Myometrial cell (primary cell): ENCODE results near the gene AHCYL2. TPM values are rescaled to one million over a fixed set of nuclear protein-coding genes. Genes with fewer than 3 reads are reported as not detected.

Source experiments
- total RNA-seq: library from RNA; depleted of rRNA; stranded (reverse); fragments of >200 nt; gene quantifications from 2 replicates; pipeline ENCODE4 v1.2.3, GENCODE V29; 2015

Gene AHCYL2
- total RNA-seq: 4.4 and 5.5 TPM in 2 replicates

GRCh38 chr7:129224251-129225205 lies at the start of gene AHCYL2:
Gene AHCYL2, plus strand, starts transcription at chr7:129225030.

GRCh38 chr7:129188372-129188891 lies 36.4 kb upstream of the AHCYL2 start, which contains the start of gene SMO:
Gene SMO, plus strand, starts transcription at chr7:129188633. Its CDS starts 519 bp downstream, at chr7:129189152.

GRCh38 chr7:129433847-129434674 lies 209.2 kb downstream of the AHCYL2 start, which contains the start of gene STRIP2:
Gene STRIP2, plus strand, starts transcription at chr7:129434432. Its CDS starts 41 bp downstream, at chr7:129434473.

Other genes with a start within 250 kb of the AHCYL2 start
- gene TNPO3, start 169.9 kb upstream of the AHCYL2 start, total RNA-seq: 45.6 and 47.7 TPM in 2 replicates
- gene TSPAN33, start 80.3 kb upstream of the AHCYL2 start, total RNA-seq: 1.2 and 2.6 TPM in 2 replicates
- 9.5 and 9.7 TPM in 2 replicates for gene SMO, start 36.4 kb upstream of the AHCYL2 start, total RNA-seq
- gene STRIP2, start 209.4 kb downstream of the AHCYL2 start, total RNA-seq: 5.8 and 6.1 TPM in 2 replicates